Ramos (cell line): ENCODE results near the gene LARP6.
"Not testable (repeated sequence)": the region's sequence is repeated elsewhere in the genome, so short reads cannot be mapped to it uniquely, and the experiment has no call there.

Experiments
- in situ Hi-C: fragments of 300-500 bp; cut with MboI; formaldehyde crosslinking; loops from one replicate; pipeline ENCODE4 v1.14.3; 2022; ENCODE audit warnings: low sequenced_read_pairs; ENCODE audit not compliant: unreplicated experiment

LARP6 gene

DNA sequence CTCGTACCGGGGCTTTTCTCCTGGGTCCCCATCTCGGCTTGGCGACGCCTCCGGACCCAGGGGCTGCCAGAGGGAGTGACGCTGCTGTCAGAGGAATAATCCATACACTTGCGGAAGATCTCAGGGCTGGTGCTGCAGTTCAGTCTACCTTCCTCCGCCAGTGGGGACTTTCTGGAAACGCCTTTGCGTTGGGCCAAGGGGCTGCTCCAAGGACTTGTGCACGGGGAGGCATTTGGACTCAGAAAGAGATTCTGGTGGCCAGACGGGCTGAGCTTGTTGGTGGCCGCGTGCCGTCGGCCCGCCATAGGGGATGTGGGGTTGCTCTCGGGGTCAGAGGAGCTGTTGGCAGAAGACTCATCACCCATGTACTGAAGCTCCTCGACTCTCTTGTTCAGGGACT lies 21.8 kb downstream of the LARP6 start:
- in situ Hi-C loops, result no loop called here

DNA sequence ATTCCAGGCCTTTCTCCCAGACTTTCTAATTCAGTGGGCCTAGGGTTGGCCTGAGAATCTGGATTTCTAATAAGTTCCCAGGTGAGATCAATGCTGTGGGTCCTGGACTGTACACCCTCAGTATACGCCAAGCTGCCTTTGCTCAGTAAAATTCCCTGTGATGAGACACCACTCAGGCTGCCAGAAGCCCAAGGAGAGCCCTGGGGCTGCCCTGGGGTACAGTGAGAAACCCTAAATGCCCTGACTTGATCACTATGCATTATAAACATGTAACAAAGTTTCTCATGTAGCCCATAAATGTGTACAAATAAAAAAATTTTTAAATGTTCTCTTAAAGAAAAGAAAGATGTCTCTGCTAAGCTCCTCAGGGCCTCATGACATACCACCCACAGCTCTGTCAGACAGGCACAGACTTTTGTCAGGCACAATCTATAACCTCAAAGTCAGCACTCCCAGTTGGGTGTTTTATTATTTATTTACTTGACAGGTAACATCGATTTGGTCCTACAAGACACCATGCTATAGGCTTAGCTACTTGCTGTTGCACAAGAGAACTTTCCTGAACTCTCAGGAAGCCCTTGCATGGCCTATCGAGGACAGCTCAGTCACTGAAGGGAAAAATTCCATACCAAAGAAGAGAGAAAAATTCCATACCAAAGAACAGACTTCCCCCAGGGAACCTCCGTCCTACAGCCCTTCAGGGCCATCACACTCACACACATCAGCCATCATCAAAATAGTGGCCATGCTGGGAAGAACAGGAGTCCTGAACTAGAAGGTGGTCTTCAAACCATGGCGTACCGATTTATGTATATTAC lies 22.7 kb downstream of the LARP6 start:
- in situ Hi-C loops, result no loop called here

DNA sequence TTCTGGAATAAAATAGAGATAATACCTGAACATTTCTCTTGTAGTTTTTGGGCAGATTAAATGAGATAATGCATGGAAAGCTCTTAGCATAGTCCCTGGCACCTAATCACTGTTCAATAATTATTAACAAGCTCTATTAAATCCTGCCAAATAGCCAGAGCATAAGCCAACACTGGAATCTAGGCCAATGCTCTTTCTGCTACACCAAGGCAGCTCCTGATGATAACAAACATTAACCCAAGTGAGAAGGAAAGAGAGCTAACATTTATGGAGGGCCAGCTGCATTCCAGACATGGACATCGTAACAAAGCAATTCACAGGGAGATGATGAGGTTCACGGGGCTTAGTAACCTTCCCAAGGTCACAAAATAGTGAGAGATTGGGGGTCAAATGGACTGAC lies 23.3 kb downstream of the LARP6 start:
- in situ Hi-C loops, result no loop called here

DNA sequence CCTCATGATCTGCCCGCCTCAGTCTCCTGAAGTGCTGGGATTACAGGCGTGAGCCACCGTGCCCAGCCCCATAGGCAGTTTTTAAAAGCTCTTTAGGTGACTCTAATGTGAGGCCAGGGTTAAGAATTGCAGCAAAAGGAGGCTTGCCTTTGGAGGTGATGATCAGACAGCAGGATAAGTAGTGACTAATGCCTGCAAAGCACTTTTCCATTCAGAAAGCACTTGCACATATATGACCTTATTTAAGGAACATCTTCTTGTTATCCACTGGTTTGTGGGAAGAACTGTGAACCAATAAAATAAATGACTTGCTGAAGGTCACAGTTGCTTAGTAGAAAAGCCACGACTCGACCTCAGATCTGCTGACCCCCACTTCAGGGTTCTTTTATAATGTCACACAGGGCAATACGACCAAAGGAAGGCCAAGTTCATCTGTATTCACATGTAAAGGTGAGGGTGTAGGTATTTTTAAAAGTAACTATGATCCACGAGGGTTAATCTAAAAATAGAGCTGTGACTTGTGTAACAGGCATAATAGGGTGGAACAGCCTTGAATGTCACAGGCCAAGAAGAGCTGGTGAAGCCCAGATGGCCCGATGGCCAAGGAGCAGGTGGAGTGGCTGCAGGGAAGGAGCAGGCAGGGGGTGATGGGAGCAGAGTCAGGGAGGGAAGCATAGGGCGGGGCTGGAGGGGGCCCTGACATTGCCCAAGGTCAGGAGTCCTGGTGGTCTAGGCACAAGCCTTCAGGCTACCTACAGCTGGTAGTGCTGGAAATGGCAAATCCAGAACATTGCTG lies 24.4 kb downstream of the LARP6 start:
- in situ Hi-C loops, result no loop called here

DNA sequence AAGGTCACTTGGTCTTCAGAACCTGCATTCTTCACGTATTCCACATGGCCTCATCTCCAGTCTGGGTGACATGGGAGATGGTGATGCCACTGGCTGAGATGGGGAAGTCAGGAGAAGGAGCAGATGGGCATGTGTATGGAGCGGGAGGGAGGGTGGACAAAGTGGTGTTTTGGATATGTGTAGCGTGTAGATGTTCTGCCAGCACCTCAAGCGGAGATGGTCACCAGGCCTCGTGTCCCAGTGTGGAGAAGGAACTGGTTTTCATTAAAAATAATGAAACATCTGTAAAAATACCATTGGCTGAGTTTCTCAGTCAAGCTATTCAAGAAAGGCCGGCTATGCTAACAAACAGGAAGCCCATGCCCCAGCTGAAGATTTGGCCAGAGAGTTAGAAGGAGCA lies 26.2 kb downstream of the LARP6 start:
- in situ Hi-C loops, result no loop called here

DNA sequence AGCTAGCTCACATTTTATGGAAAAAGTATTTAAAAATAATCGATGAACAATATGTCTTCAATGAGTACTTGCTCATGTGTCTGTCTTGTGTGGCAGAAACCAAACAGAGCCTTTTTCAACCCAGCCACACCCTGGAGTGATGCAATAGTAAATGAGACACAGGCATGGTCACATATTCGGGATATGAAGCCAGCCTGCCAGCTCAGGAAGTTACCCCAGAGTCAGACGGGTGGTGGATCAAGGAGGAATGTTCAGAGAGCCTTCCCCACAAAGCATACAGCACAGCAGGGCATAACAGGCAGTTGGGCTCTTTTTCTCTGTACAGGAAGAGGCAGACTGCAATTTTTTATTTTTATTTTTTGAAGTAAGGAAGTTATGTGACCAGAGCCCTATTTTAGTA lies 27.3 kb downstream of the LARP6 start:
- in situ Hi-C loops, result no loop called here

DNA sequence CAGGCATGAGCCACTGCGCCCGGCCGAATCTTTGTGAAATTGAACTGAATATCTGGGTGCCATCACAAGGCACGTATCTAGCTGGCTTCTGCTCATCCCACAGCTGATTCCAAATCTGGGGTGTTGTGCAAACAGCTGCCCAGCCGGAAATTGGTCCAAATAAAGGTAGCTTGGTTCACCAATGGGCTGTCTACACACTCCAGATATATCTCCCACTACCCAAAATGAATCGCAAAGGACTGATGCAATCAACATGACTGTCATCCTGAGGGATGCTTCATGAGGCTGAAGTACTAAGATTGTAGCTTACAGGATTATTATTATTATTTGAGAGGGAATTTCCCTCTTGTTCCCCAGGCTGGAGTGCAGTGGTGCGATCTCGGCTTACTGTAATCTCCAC lies 28.1 kb downstream of the LARP6 start:
- in situ Hi-C loops, result no loop called here

DNA sequence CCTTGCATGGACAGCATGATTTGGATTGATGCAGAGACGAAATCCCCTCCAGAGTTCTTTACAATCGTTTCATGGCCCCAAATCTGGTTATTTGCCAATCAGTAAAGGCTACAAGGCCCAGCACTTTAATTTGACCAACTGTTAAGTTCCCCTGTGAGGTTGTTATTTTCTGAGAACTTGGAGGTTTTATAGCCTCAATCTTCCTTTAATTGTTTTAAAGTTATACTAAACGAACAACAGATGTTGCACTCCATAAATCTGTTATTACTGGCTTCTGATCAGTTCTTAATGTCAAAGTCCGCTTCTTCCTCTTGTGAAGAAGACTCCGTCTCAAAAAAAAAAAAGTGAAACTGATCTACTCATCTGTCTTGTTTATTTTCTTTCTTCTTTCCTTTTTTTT lies 30.8 kb downstream of the LARP6 start:
- in situ Hi-C loops, result no loop called here

DNA sequence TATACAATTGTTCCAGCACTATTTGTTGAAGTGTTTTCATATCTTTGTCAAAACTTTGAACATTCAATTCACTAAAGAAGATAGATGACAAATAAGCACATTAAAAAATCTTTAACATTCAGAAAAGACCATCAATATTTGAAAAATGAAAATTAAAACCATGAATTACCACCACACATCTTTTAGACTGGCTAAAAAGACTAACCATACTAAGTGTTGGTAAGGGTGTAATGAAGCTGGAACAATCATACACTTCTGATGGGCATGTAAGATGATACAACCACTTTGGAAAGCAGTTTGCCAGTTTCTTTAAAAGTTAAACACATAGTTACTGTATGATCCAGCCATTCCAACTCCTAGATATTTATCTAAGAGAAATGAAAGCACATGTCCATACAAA lies 33.7 kb downstream of the LARP6 start:
- in situ Hi-C loops, result no loop called here

DNA sequence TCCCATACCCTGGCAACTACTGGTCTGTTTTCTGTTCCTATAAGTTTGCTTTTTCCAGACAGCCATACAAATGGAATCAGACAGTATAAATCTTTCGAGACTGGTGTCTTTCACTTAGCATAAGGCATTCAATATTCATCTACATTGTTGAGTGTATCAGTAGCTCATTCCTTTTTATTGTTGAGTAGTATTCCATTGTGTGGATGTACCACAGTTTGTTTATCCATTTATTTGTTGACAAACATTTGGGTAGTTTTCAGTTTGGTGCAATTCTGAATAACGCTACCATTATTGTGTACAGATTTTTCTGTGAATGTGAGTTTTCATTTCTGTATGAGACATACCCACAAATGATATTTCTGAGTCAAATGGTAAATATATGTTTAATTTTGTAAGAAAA lies 35.4 kb downstream of the LARP6 start:
- in situ Hi-C loops, result no loop called here

DNA sequence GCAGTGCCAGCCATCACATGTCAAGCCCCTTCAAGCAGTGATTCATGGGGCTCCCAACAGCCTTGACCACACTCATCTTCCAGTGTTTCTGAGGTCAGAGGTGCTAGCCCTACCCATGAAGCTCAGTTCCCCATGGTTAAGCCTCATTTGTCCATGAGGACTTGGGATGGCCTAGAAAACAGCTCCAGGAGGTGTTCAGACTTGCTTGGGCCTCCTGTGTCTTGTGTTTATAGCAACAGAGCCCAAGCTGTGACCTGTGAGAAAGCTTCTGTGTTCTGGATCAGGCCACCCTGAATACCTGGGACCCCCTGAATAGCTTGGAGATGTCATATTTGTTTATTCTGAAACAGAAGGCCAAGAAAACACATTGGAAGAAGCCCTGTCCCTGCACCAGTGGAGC lies 36.7 kb downstream of the LARP6 start:
- in situ Hi-C loops, result no loop called here

DNA sequence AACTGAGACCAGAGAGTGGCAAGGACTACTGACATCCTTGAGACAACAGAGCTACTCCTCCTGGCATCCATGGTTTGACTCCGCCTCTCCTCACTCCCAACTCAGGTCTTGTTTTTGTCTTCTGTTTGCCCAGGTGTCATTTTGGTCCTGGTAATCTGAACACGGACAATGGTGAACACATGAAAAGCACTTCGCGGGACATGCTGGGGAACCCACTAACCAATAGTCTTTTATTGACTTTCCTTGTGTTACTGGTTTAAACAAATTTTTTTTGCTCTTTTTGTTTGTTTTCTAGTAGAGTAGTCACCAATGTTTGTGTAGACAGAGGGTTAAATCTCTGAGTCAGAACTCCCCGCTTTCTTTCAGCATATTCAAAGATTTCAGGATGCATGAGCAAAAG lies 38.4 kb downstream of the LARP6 start:
- in situ Hi-C loops, result no loop called here

DNA sequence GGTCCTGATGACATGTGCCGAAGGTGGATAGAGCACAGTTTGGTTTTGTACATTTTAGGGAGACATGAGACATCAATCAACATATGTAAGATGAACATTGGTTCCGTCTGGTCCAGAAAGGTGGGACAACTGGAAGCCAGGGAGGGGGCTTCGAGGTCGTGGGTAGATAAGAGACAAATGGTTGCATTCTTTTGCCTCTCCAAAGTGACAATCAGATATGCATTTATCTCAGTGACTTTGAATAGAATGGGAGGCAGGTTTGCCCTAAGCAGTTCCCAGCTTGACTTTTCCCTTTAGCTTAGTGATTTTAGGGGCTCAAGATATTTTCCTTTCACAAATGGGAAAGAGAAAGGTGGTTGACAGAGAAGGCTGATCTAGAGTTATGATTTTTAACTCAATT lies 38.9 kb downstream of the LARP6 start:
- in situ Hi-C loops, result not testable (repeated sequence)

DNA sequence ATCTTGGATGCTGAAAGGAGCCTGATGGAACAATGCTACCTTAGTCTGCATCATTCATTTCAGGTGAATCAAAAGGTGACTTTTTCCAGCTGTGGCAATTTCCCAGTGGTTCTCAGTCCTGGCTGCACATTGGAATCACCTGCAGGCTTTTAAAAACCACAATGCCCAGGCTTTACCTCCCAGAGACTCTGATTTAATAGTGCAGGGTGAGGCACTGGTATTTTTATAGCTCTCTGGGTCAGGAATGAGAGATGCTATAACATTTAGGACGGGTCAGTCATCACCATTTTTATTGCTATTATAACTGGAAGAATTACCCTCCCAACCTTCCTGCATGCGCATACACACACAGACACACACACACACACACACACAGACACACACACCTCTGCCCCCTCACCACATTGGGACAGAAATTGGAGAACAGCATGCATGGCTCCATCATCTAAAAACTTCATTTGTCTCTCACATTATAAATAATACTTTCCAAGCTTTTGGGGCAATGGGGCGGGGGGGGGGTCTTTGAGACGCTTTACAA lies 41.1 kb downstream of the LARP6 start:
- in situ Hi-C loops, result no loop called here

DNA sequence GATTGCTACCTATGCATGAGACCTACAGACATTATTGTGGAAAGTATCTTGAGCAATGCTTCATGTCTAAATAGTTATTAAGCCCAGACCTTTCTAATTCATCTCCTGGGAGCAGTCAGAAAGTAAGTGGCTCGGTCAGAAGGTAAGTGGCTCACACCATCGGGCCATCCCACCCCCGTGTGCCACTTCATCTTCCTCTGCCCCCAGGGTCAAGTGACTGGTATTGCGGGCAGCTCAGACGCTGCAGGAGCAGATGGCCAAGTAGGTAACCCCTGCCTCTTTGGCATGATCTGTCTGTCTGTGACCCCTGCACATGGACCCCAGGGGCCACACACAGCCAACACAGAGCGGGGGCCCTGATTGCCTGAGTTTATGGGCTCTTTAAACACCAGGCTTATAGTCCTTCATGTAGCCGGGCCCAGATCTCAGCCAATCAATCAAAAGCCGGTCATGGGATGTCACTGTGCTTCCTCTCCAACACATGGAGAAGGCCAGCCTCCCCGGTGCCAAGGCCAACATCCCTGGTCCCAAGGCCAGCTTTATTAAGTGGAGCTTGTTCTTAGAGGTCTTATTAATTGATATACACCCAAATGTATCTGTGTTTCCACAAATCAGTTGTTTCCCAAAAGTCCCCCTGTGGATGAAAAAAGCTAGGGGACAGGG lies 42.9 kb downstream of the LARP6 start:
- in situ Hi-C loops, result no loop called here

DNA sequence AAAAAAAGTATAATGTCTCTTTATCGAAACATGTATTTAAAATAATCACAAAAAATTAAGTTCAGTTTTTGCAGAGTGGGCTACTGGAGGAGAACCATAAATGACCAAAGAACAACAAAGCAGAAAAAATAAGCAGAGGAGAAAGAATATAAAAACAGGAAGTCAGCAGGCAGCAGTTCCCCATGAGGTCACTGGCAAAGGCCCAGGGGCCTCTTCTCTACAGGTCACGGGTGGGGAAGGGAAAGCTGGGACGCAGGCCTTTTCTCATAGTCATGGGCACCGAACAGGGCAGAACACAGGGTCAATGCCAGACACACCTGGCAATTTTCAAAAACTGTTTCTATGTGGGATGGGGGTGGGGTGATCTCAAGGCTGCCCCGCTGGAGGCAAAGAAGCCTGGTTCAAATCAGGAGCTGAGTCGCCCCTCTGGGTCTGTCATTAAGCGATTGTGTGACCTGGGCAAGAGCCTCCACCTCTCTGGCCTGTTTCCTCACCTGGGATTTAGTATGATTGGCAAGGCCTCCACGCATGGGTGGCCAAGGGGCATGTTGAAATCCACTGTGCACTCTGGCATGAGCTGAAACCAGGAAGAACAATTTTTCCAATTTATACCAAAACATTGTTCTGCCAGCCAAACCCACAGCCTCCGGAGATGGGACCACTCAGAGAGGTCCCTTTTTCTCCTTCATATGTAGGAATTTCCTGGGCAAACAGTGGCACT lies 46.8 kb downstream of the LARP6 start:
- in situ Hi-C loops, result no loop called here

DNA sequence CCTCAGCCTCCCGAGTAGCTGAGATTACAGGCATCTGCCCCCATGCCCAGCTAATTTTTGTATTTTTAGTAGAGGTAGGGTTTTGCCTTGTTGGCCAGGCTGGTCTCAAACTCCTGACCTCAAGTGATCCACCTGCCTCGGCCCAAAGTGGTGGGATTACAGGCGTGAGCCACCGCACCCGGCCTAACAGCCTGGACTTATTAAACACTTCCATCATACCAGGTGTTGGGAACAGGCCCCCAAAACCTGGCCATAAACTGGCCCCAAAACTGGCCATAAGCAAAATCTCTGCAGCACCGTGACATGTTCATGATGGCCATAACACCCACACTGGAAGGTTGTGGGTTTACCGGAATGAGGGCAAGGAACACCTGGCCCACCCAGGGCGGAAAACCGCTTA lies 49.6 kb downstream of the LARP6 start:
- in situ Hi-C loops, result not testable (repeated sequence)

DNA sequence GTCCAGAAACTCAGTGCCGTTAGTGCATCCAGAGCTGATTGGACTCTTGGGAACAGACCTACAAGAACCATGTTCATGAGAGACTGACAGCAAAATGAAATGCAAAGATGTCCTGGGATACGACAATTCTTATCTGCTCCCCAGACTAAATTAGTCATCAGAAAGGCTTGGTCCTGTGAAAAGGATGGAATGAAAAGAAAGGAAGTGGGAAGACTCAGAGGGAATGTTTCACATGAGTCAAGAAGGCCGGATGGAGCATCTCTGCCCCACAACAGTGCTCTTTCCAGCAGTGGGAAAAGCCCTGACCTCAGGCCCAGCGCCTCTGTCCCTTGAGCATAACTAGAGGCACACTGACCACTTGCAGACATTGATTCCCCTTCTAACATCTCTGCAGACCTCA lies 51.3 kb downstream of the LARP6 start:
- in situ Hi-C loops, result no loop called here

DNA sequence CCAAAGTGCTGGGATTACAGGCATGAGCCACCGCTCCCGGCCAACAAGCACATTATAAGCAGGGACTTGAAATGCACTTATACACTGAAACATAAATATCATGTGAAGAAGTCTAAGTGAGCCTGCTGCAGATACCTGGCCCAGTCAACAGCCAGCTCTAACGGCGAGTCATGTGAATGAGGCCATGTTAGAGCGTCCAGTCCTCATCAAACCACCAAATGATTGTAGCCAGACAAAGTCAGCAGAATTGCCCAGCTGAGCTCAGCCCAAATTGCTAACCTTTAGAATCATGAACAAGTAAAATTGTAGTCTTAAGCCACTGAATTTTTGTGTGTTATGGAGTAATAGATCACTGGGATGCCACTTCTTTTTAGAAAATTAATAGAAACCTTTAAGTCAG lies 52.8 kb downstream of the LARP6 start:
- in situ Hi-C loops, result no loop called here

DNA sequence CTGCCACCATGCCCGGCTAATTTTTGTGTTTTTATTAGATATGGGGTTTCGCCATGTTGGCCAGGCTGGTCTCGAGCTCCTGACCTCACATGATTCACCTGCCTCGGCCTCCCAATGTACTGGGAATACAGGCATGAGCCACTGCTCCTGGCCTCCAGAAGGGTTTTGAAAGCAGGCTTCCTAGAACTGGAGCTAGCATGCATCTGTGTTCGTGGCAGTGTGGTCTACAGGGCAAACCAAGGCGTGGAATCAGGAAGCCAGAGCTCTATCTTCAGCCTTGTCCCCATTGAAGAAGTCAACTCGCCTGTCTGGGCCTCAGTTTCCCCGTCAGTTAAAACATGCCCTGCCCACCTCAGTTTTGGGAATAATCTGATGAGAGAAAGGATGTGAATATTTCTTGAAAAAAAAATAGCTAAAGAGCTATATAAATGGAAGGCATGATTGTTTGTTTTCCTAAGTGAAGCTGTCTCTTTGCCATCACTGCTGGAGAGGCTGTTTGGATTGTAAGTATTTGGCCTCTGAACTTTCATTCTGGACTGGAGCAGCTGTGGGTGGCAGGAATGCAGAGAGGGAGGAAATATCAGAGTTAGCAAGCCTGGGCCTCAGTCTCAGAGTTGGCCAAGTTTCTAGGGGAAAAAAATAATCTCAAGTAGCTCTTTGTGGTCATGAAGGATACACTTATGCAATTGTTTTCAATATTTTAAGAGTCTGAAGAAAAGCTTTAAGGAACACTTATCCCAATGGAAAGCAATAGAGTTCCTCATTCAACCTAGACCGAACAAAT lies 54.1 kb downstream of the LARP6 start:
- in situ Hi-C loops, result no loop called here
